ENCODE measurements around the gene DYNC2I2. TPM values are rescaled to one million over a fixed set of nuclear protein-coding genes. Genes with fewer than 3 reads are reported as not detected.
A peak's percentile ranks its signal among the peaks of the same experiment; 100 is the strongest.

The DYNC2I2 gene
- total and polyA plus RNA-seq, 10 of the 15 experiments (the other 5 are each of a cell fraction or from before 2014, with no cell fraction given): 0.89 to 118 (median 47.9) TPM

- TF ChIP-seq CUX1 (IDR thresholded peaks at IDR 0.05; ENCODE audit: insufficient replicate concordance, low read depth, low read length): no peak
- no peak for TF ChIP-seq SPI1 (IDR thresholded peaks at IDR 0.05; ENCODE audit: borderline replicate concordance, insufficient read depth, low read depth, low read length)
- no peak; the same call in 1 of the 2 replicates for TF ChIP-seq SMC3 (IDR thresholded peaks at IDR 0.05; ENCODE audit: borderline replicate concordance, low read length)
- no peak for TF ChIP-seq ZNF592 (IDR thresholded peaks at IDR 0.05)
- no peak for TF ChIP-seq WRNIP1 (IDR thresholded peaks at IDR 0.05; ENCODE audit: borderline replicate concordance, low read depth, low read length)
- no peak for TF ChIP-seq MEF2A (IDR thresholded peaks at IDR 0.05; ENCODE audit: insufficient read depth, low read depth, low read length)
- no peak for TF ChIP-seq FOXK2 (IDR thresholded peaks at IDR 0.05)
- peak; percentile 75; the same call in 1 of the 2 replicates for TF ChIP-seq BACH1 (IDR thresholded peaks at IDR 0.05; ENCODE audit: borderline replicate concordance)
- TF ChIP-seq JUNB (IDR thresholded peaks at IDR 0.05): no peak
- peak; percentile 54; the same call in 1 of the 2 replicates for TF ChIP-seq ZNF217 (IDR thresholded peaks at IDR 0.05)
- no peak for TF ChIP-seq SREBF1 (IDR thresholded peaks at IDR 0.05; ENCODE audit: low read length)
- no peak for TF ChIP-seq ZNF274 (IDR thresholded peaks at IDR 0.05; ENCODE audit: insufficient read depth, insufficient read length)
- TF ChIP-seq DPF2 (IDR thresholded peaks at IDR 0.05): peak; percentile 78
- TF ChIP-seq BCL11A (IDR thresholded peaks at IDR 0.05; ENCODE audit: low read depth, low read length): no peak
- no peak for TF ChIP-seq RELA (IDR thresholded peaks at IDR 0.05; ENCODE audit: borderline replicate concordance, partially characterized antibody)
- no peak for TF ChIP-seq RCOR1 (conservative IDR thresholded peaks at IDR 0.05; ENCODE audit: low read depth, low read length)
- TF ChIP-seq NBN (IDR thresholded peaks at IDR 0.05): no peak
- TF ChIP-seq IRF4 (IDR thresholded peaks at IDR 0.05; ENCODE audit: low read depth, low read length): no peak
- TF ChIP-seq CTCF (IDR thresholded peaks at IDR 0.05 in 2 of 3, conservative IDR thresholded peaks at IDR 0.05 in 1 of 3; ENCODE audit: control insufficient read depth in 2 of 3, extremely low read depth in 1 of 3, insufficient read depth in 1 of 3, low read depth in 3 of 3, low read length in 3 of 3): no peak
- TF ChIP-seq RBBP5 (conservative IDR thresholded peaks at IDR 0.05): no peak
Observed at GRCh38 chr9:128688501-128689292, 32.0 kb upstream of the DYNC2I2 start, which contains the start of gene SET (continued).

All from GM12878 (cell line).